ENCODE measurements around the gene CDC34.

DNA sequence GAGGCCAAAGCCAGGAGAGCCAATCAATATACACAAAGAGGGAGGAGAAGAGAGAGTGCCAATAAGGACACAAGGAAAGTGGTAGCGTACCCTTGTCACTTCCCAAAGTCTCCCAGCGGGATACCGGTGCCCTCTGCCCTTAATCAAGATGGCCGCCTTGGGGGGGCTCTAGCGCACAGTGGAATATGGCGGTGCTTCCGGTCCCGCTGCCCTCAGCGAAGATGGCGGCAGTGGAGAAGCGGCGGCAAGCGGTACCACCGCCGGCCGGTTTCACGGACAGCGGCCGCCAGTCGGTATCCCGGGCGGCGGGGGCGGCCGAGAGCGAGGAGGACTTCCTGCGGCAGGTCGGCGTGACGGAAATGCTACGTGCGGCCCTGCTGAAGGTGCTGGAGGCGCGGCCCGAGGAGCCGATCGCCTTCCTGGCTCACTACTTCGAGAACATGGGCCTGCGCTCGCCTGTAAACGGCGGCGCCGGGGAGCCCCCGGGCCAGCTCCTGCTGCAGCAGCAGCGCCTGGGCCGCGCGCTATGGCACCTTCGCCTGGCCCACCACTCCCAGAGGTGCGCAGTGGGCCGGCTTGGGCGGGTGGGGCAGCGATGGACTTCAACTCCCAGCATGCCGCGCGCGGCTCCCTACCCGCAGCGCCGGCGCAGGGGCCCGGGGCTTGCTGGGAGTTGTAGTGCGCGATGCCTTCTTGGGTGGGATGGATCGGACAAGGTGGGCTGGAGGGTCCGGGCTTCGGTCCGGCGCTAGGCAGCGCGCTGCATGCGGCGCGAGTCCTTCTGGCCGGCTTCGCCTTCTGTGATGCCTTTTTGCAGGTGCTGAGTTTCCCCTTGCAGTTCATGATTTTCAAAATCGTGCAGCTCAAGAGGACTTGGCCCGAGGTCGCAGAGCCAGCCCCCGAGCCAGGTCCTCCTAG, 24.0 kb upstream of the CDC34 start, which contains the start of gene TPGS1:
- TF ChIP-seq, protein P1, sequence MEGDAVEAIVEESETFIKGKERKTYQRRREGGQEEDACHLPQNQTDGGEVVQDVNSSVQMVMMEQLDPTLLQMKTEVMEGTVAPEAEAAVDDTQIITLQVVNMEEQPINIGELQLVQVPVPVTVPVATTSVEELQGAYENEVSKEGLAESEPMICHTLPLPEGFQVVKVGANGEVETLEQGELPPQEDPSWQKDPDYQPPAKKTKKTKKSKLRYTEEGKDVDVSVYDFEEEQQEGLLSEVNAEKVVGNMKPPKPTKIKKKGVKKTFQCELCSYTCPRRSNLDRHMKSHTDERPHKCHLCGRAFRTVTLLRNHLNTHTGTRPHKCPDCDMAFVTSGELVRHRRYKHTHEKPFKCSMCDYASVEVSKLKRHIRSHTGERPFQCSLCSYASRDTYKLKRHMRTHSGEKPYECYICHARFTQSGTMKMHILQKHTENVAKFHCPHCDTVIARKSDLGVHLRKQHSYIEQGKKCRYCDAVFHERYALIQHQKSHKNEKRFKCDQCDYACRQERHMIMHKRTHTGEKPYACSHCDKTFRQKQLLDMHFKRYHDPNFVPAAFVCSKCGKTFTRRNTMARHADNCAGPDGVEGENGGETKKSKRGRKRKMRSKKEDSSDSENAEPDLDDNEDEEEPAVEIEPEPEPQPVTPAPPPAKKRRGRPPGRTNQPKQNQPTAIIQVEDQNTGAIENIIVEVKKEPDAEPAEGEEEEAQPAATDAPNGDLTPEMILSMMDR (IDR thresholded peaks at IDR 0.05), result peak in 2 of 7 experiments; percentile 24 to 28
- peak in 2 of 3 donors; percentile 59 to 68 for TF ChIP-seq POLR2A (IDR thresholded peaks at IDR 0.05)
